Memory B cell (primary cell): Measurements from ENCODE around the gene MIOX.

Experiments
- ATAC-seq: fragments of 150-1000 bp; cut with Tn5 transposase; 2 replicates; pipeline ENCODE4 v1.10.0; 2021; ENCODE audit warnings: low read depth, mild to moderate bottlenecking, moderate library complexity
- DNase-seq, 2 donors: peaks; one replicate each; pipeline ENCODE4 v3.0.0; 2022; ENCODE audit warnings: low spot score in 2 of 2
- H3K27ac Mint-ChIP-seq: one replicate; pipeline ENCODE4 v1.8.0; 2022; ENCODE audit warnings: mild to moderate bottlenecking, moderate library complexity, mixed read lengths
- H3K27me3 Mint-ChIP-seq: one replicate; pipeline ENCODE4 v1.8.0; 2022; ENCODE audit warnings: mixed read lengths
- H3K36me3 Mint-ChIP-seq: one replicate; pipeline ENCODE4 v1.8.0; 2022; ENCODE audit warnings: mild to moderate bottlenecking, mixed read lengths
- H3K4me1 Mint-ChIP-seq: one replicate; pipeline ENCODE4 v1.8.0; 2022; ENCODE audit warnings: mixed read lengths
- H3K4me3 Mint-ChIP-seq: one replicate; pipeline ENCODE4 v1.8.0; 2022; ENCODE audit warnings: mild to moderate bottlenecking, moderate library complexity, mixed read lengths
- H3K9me3 Mint-ChIP-seq: one replicate; pipeline ENCODE4 v1.8.0; 2022; ENCODE audit warnings: mixed read lengths

Gene MIOX

GRCh38 chr22:50486561-50487289, at the start of gene MIOX:
MIOX (plus strand) TSS chr22:50486859; CDS start chr22:50486898, 39 bp downstream.
- no peak within 1 kb of the TSS for H3K4me3 Mint-ChIP-seq
- no peak within 1 kb of the TSS for H3K27ac Mint-ChIP-seq
- H3K9me3 Mint-ChIP-seq = no peaks in the 10 kb centered on the region
- no peaks in the 10 kb centered on the region for H3K36me3 Mint-ChIP-seq
- no peaks in the 10 kb centered on the region for H3K27me3 Mint-ChIP-seq
- ATAC-seq = no peak
- peaks cover 16% of the 10 kb centered on the region for H3K4me1 Mint-ChIP-seq
- DNase-seq = no peak

- Mint-ChIP-seq H3K9me3 (no peaks in the 10 kb centered on the region), H3K36me3 (peaks cover 5% of the 10 kb centered on the region)
Measured at GRCh38 chr22:50437511-50438304, 49.0 kb upstream of the MIOX start.

GRCh38 chr22:50438305-50439275, 48.1 kb upstream of the MIOX start:
- H3K9me3 Mint-ChIP-seq = no peaks in the 10 kb centered on the region
- H3K4me3 Mint-ChIP-seq = no peak overlapping the region
- peaks cover 4% of the 10 kb centered on the region for H3K4me1 Mint-ChIP-seq
- ATAC-seq (no peak), DNase-seq (no peak)
- H3K27me3 Mint-ChIP-seq = no peaks in the 10 kb centered on the region
- H3K27ac Mint-ChIP-seq = no peak overlapping the region
- peaks cover 5% of the 10 kb centered on the region for H3K36me3 Mint-ChIP-seq

More at GRCh38 chr22:50437511-50438304, 49.0 kb upstream of the MIOX start:
- H3K4me3 Mint-ChIP-seq = no peak overlapping the region
- no peaks in the 10 kb centered on the region for H3K4me1 Mint-ChIP-seq
- ATAC-seq (no peak), DNase-seq (no peak)
- H3K27ac Mint-ChIP-seq = no peak overlapping the region
- H3K27me3 Mint-ChIP-seq = no peaks in the 10 kb centered on the region

GRCh38 chr22:50439314-50439870, 47.3 kb upstream of the MIOX start:
- no peak overlapping the region for H3K27ac Mint-ChIP-seq
- ATAC-seq (no peak), DNase-seq (no peak)
- H3K27me3 Mint-ChIP-seq = no peaks in the 10 kb centered on the region
- no peaks in the 10 kb centered on the region for H3K9me3 Mint-ChIP-seq
- H3K4me3 Mint-ChIP-seq = no peak overlapping the region
- H3K4me1 Mint-ChIP-seq = peaks cover 4% of the 10 kb centered on the region
- peaks cover 5% of the 10 kb centered on the region for H3K36me3 Mint-ChIP-seq

GRCh38 chr22:50439871-50440331, 46.8 kb upstream of the MIOX start:
- no peak overlapping the region for H3K4me3 Mint-ChIP-seq

GRCh38 chr22:50440544-50441249, 46.0 kb upstream of the MIOX start:
- no peak overlapping the region for H3K4me3 Mint-ChIP-seq
- H3K4me1 Mint-ChIP-seq = peaks cover 4% of the 10 kb centered on the region
- no peaks in the 10 kb centered on the region for H3K9me3 Mint-ChIP-seq
- peak overlapping the region; percentile 75 for H3K27ac Mint-ChIP-seq
- ATAC-seq (no peak), DNase-seq (no peak)
- no peaks in the 10 kb centered on the region for H3K36me3 Mint-ChIP-seq
- no peaks in the 10 kb centered on the region for H3K27me3 Mint-ChIP-seq

More at GRCh38 chr22:50439871-50440331, 46.8 kb upstream of the MIOX start:
- no peak overlapping the region for H3K27ac Mint-ChIP-seq
- no peaks in the 10 kb centered on the region for H3K9me3 Mint-ChIP-seq
- ATAC-seq = no peak
- no peak for DNase-seq
- H3K4me1 Mint-ChIP-seq = peaks cover 4% of the 10 kb centered on the region
- H3K36me3 Mint-ChIP-seq = peaks cover 5% of the 10 kb centered on the region
- no peaks in the 10 kb centered on the region for H3K27me3 Mint-ChIP-seq

- Mint-ChIP-seq H3K4me3 (no peak overlapping the region), H3K27me3 (no peaks in the 10 kb centered on the region), H3K4me1 (peaks cover 7% of the 10 kb centered on the region), H3K36me3 (no peaks in the 10 kb centered on the region), H3K9me3 (no peaks in the 10 kb centered on the region), H3K27ac (peak overlapping the region; percentile 75)
- ATAC-seq (no peak), DNase-seq (no peak)
Measured at GRCh38 chr22:50441428-50441993, 45.1 kb upstream of the MIOX start.

- ATAC-seq = no peak
- Mint-ChIP-seq H3K4me1 (peaks cover 7% of the 10 kb centered on the region), H3K27ac (peak overlapping the region; percentile 20), H3K9me3 (no peaks in the 10 kb centered on the region), H3K27me3 (no peaks in the 10 kb centered on the region), H3K4me3 (no peak overlapping the region), H3K36me3 (peaks cover 2% of the 10 kb centered on the region)
- no peak for DNase-seq
Measured at GRCh38 chr22:50443197-50443596, 43.5 kb upstream of the MIOX start.

GRCh38 chr22:50443801-50444625, 42.6 kb upstream of the MIOX start:
- Mint-ChIP-seq H3K9me3 (no peaks in the 10 kb centered on the region), H3K4me1 (peaks cover 10% of the 10 kb centered on the region), H3K27ac (no peak overlapping the region), H3K4me3 (no peak overlapping the region), H3K36me3 (peaks cover 5% of the 10 kb centered on the region), H3K27me3 (no peaks in the 10 kb centered on the region)
- no peak for DNase-seq
- ATAC-seq = no peak

GRCh38 chr22:50444663-50445062, 42.0 kb upstream of the MIOX start:
- Mint-ChIP-seq H3K4me1 (peaks cover 12% of the 10 kb centered on the region), H3K36me3 (peaks cover 7% of the 10 kb centered on the region), H3K9me3 (no peaks in the 10 kb centered on the region), H3K27me3 (no peaks in the 10 kb centered on the region), H3K27ac (peak overlapping the region; percentile 85), H3K4me3 (no peak overlapping the region)
- no peak for ATAC-seq
- DNase-seq = no peak

GRCh38 chr22:50445071-50445879, 41.4 kb upstream of the MIOX start:
- Mint-ChIP-seq H3K36me3 (peaks cover 9% of the 10 kb centered on the region), H3K4me1 (peaks cover 15% of the 10 kb centered on the region)

More at GRCh38 chr22:50445071-50445879, 41.4 kb upstream of the MIOX start:
- H3K27ac Mint-ChIP-seq = peak overlapping the region; percentile 85
- H3K9me3 Mint-ChIP-seq = no peaks in the 10 kb centered on the region
- ATAC-seq = peak; percentile 36
- no peak for DNase-seq
- no peaks in the 10 kb centered on the region for H3K27me3 Mint-ChIP-seq
- no peak overlapping the region for H3K4me3 Mint-ChIP-seq
